Uterus (tissue), 4 donors: ENCODE data around the gene DHRS7B. TPM values are rescaled to one million over a fixed set of nuclear protein-coding genes. Genes with fewer than 3 reads are reported as not detected.
A peak's percentile ranks its signal among the peaks of the same experiment; 100 is the strongest.

Source experiments
- DNase-seq, 2 donors: peaks; one replicate each; pipeline ENCODE4 v3.0.0-alpha.2; 2019 to 2020
- H3K27ac ChIP-seq, 2 donors: fragments of 200-600 bp; sonication (generic); 1 replicate in 1 of 2; 2 replicates in 1 of 2; pipeline ENCODE4 v1.5.1; 2016 to 2018
- H3K27me3 ChIP-seq, 2 donors: fragments of 200-600 bp; sonication (generic); one replicate each; pipeline ENCODE4 v1.5.1; 2018 to 2019; ENCODE audit warnings: control low read depth in 1 of 2
- H3K36me3 ChIP-seq, 2 donors: fragments of 200-600 bp; sonication (generic); one replicate each; pipeline ENCODE4 v1.5.1; 2019; ENCODE audit warnings: control low read depth in 1 of 2
- H3K4me1 ChIP-seq, 2 donors: fragments of 200-600 bp; sonication (generic); one replicate each; pipeline ENCODE4 v1.5.1; 2018 to 2019; ENCODE audit warnings: control low read depth in 1 of 2
- H3K4me3 ChIP-seq, 2 donors: fragments of 200-600 bp; sonication (generic); 1 replicate in 1 of 2; 2 replicates in 1 of 2; pipeline ENCODE4 v1.5.1; 2018 to 2019; ENCODE audit warnings: mild to moderate bottlenecking in 1 of 2
- H3K9me3 ChIP-seq, 2 donors: fragments of 200-600 bp; sonication (generic); one replicate each; pipeline ENCODE4 v1.5.1; 2019; ENCODE audit warnings: control low read depth in 1 of 2
- CTCF ChIP-seq, 4 experiments: fragments of 200-600 bp in 2 of 4; fragments of 450-650 bp in 2 of 4; sonication (generic) in 2 of 4; IDR thresholded peaks; one replicate each; pipeline ENCODE4 v1.5.1; 2016 to 2019; ENCODE audit warnings: antibody characterized with exemption in 4 of 4, mild to moderate bottlenecking in 2 of 4, moderate library complexity in 1 of 4
- POLR2A ChIP-seq, 2 donors: fragments of 450-650 bp; IDR thresholded peaks; one replicate each; pipeline ENCODE4 v1.6.1; 2016; ENCODE audit warnings: antibody characterized with exemption in 2 of 2, mild to moderate bottlenecking in 1 of 2, moderate library complexity in 1 of 2
- intact Hi-C: fragments of 100-400 bp; cut with DNase I; formaldehyde crosslinking; loops from one replicate; pipeline ENCODE4 v1.15.1; 2023; ENCODE audit warnings: low total_unique reads
- total RNA-seq, 4 donors: library from RNA; depleted of rRNA in 3 of 4; stranded (reverse); fragments of >200 nt in 3 of 4; gene quantifications; one replicate each; pipeline versions ENCODE4 v1.1.0 to v1.2.4, GENCODE V29; 2014 to 2023
- donor health status: DM: yes; HTN: yes; CAD: no.

Gene DHRS7B
- total RNA-seq, 4 donors from 2014 or later = 21.5 to 42.6 (median 30.0) TPM

- H3K27ac ChIP-seq = no peak overlapping the region
- no peak for DNase-seq
- no peaks in the 10 kb centered on the region for H3K27me3 ChIP-seq
- H3K4me1 ChIP-seq = no peaks in the 10 kb centered on the region
- no peaks in the 10 kb centered on the region for H3K36me3 ChIP-seq
- H3K9me3 ChIP-seq = no peaks in the 10 kb centered on the region
- no peak overlapping the region for H3K4me3 ChIP-seq
- TF ChIP-seq CTCF (IDR thresholded peaks at IDR 0.05) (no peak), POLR2A (IDR thresholded peaks at IDR 0.05) (no peak)
- intact Hi-C loops = no loop called here
These were observed 35.7 kb upstream of the DHRS7B start for GRCh38 chr17:21090902-21091618.

DNA sequence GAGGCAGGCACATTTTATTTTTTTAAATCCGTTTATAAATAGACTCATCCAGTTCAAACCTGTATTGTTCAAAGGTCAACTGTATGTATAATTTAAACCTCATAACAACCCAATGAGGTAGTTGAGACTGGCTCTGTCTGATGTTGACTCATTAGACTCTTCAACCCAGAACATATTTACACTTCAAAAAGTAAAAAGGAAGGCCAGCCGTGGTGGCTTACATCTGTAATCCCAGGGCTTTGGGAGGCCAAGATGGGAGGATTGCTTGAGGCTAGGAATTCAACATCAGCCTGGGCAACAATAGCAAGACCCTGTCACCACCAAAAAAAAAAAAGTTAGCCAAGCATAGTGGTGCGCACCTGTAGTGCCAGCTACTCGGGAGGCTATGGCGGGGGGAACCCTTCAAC, 32.5 kb upstream of the DHRS7B start:
- Histone ChIP-seq H3K27ac (no peak overlapping the region), H3K4me3 (no peak overlapping the region), H3K9me3 (no peaks in the 10 kb centered on the region), H3K27me3 (no peaks in the 10 kb centered on the region), H3K4me1 (no peaks in the 10 kb centered on the region), H3K36me3 (no peaks in the 10 kb centered on the region)
- intact Hi-C loops = no loop called here
- no peak for TF ChIP-seq CTCF (IDR thresholded peaks at IDR 0.05)
- TF ChIP-seq POLR2A (IDR thresholded peaks at IDR 0.05) = no peak
- no peak for DNase-seq

DNA sequence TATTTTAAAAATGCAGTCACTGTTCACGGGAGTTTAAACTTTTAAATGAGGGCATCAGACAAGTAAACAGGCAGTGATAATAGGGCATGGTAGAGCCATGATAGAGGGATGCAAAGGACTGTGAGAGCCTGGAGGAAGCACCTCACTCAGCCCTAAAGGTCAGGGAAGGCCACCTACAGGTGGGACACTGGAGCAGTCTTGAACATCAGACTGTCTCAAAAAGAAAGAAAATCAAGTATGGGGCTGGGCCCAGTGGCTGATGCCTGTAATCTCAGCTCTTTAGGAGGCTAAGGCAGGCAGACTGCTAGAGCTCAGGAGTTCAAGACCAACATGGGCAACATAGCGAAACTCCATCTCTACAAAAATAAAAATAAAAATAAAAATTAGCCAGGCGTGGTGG, 31.0 kb upstream of the DHRS7B start:
- intact Hi-C loops = no loop called here
- H3K27me3 ChIP-seq = no peaks in the 10 kb centered on the region
- TF ChIP-seq POLR2A (IDR thresholded peaks at IDR 0.05) (no peak), CTCF (IDR thresholded peaks at IDR 0.05) (no peak)

DNA sequence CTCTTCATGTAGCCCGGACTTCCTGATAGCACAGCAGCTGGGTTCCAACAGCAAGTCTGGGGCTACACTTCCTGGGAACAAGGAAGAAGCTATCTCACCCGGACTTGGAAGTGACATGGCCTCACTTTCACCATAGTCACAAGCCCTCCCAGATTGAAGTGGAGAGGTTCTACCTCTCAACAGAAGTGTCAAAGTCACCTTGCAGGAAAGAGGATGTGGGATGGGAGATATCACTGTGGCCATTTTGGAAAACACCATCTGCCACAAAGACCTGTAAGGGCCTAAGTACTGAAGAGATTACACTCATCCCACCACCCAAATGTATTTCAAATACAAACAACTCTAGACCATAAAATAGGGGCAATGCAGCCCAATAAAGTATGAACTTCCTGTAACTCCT, 29.9 kb upstream of the DHRS7B start:
- no peak for DNase-seq
- TF ChIP-seq CTCF (IDR thresholded peaks at IDR 0.05) = no peak
- TF ChIP-seq POLR2A (IDR thresholded peaks at IDR 0.05) = no peak
- intact Hi-C loops = no loop called here
- no peaks in the 10 kb centered on the region for H3K4me1 ChIP-seq
- no peak overlapping the region for H3K27ac ChIP-seq
- H3K9me3 ChIP-seq = no peaks in the 10 kb centered on the region
- H3K27me3 ChIP-seq = no peaks in the 10 kb centered on the region
- no peak overlapping the region for H3K4me3 ChIP-seq
- no peaks in the 10 kb centered on the region for H3K36me3 ChIP-seq

More for the DNA sequence above, 31.0 kb upstream of the DHRS7B start:
- Histone ChIP-seq H3K4me1 (no peaks in the 10 kb centered on the region), H3K4me3 (no peak overlapping the region), H3K9me3 (no peaks in the 10 kb centered on the region), H3K27ac (no peak overlapping the region), H3K36me3 (no peaks in the 10 kb centered on the region)
- DNase-seq = no peak

DNA sequence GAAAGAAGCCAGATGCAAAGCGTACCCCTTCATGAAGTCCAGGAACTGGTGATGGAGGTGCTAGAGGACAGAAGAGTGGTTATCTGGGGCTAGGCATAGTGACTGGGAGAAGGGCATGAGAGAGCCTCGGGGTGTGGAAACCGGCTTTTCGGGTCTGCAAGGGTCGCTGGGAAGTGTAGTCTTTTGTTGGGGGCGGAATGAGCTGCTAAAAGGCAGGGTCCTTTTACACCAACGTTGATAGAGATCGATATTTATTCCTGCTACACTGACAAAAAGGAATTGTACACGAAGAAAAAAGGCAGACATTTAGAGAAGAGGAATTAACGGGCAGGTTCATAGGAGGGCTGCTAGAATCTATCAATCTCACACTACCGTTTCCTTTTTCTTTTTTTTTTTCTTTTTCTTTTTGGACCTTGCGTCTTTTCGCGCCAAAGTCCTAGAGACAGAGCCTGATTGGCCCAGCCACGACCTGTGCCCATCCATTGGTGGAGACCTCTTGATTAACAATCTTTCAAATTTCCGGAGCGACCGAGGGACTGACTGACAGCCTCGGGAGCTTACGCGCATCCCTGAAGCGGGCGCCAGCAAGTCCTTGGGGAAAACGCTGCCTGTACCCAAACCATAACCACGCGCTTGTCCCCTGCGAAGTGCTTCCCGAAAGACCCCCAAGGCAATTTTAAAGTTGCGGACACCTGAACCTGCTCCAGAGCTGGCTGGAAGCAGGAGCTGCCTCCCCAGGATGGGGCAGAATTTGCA, 27.7 kb upstream of the DHRS7B start:
- Histone ChIP-seq H3K27me3 (no peaks in the 10 kb centered on the region), H3K36me3 (no peaks in the 10 kb centered on the region), H3K4me1 (no peaks in the 10 kb centered on the region), H3K4me3 (peak overlapping the region; percentile 36 to 42), H3K27ac (no peak overlapping the region), H3K9me3 (no peaks in the 10 kb centered on the region)
- TF ChIP-seq POLR2A (IDR thresholded peaks at IDR 0.05) (no peak), CTCF (IDR thresholded peaks at IDR 0.05) (no peak)
- peak; percentile 38 to 42 for DNase-seq
- intact Hi-C loops = no loop called here
